ENCODE measurements around the gene NLRP9.

GRCh38 chr19:55660404-55660803 is 77.8 kb downstream of the NLRP9 start:
- TF ChIP-seq CTCF (IDR thresholded peaks at IDR 0.05) (no peak), ZFX (IDR thresholded peaks at IDR 0.05; ENCODE audit: borderline replicate concordance) (no peak)

Measured in 22Rv1 (cell line).